Naive thymus-derived CD4-positive, alpha-beta T cell (primary cell): ENCODE results near the gene RGS13. TPM values are rescaled to one million over a fixed set of nuclear protein-coding genes. Genes with fewer than 3 reads are reported as not detected.

ENCODE experiments used
- ATAC-seq: fragments of 150-1000 bp; cut with Tn5 transposase; 2 replicates; pipeline ENCODE4 v1.10.0; 2021; ENCODE audit warnings: mild to moderate bottlenecking, moderate library complexity
- CTCF ChIA-PET: fragments of 350-600 bp; sonication (Branson Sonifier 250); formaldehyde crosslinking; loops from one replicate; lab custom pipeline; 2021; ENCODE audit warnings: antibody characterized with exemption; lab: Charles Lee
- POLR2A ChIA-PET: fragments of 350-600 bp; sonication (Branson Sonifier 250); formaldehyde crosslinking; loops from one replicate; lab custom pipeline; 2021; ENCODE audit warnings: antibody characterized with exemption, inconsistent platforms; lab: Charles Lee
- DNase-seq, 9 donors: peaks; one replicate each; pipeline versions ENCODE4 v3.0.0 to v3.0.0-alpha.2; 2020 to 2022; ENCODE audit warnings: mixed read lengths in 1 of 9
- H3K27ac ChIP-seq: one replicate; pipeline ENCODE4 v1.7.0; 2013; ENCODE audit warnings: mild to moderate bottlenecking, low read depth, low read length, moderate library complexity
- H3K27me3 ChIP-seq, 2 donors: one replicate each; pipeline ENCODE4 v1.7.0; 2013; ENCODE audit warnings: low read length in 2 of 2, mild to moderate bottlenecking in 2 of 2, moderate library complexity in 2 of 2; ENCODE audit not compliant: control insufficient read depth in 2 of 2, insufficient read depth in 2 of 2
- H3K36me3 ChIP-seq, 3 experiments: 1 replicate in 2 of 3; 2 replicates in 1 of 3; pipeline ENCODE4 v1.7.0; 2013; ENCODE audit warnings: low read length in 3 of 3, mild to moderate bottlenecking in 3 of 3, moderate library complexity in 1 of 3; ENCODE audit not compliant: insufficient read depth in 3 of 3, control insufficient read depth in 2 of 3
- H3K4me1 ChIP-seq, 2 donors: one replicate each; pipeline ENCODE4 v1.7.0; 2013; ENCODE audit warnings: low read length in 2 of 2, mild to moderate bottlenecking in 2 of 2, moderate library complexity in 1 of 2; ENCODE audit not compliant: control insufficient read depth in 2 of 2, insufficient read depth in 2 of 2
- H3K4me3 ChIP-seq: 2 replicates; pipeline ENCODE4 v1.7.0; 2013; ENCODE audit warnings: mild to moderate bottlenecking, low read length
- H3K9me3 ChIP-seq, 3 experiments: 1 replicate in 2 of 3; 2 replicates in 1 of 3; pipeline ENCODE4 v1.7.0; 2013; ENCODE audit warnings: low read length in 3 of 3; ENCODE audit not compliant: control insufficient read depth in 2 of 3
- H3K27ac Mint-ChIP-seq, 9 donors: one replicate each; pipeline ENCODE4 v1.8.0; 2020 to 2022; ENCODE audit warnings: mixed read lengths in 9 of 9, mild to moderate bottlenecking in 8 of 9, moderate library complexity in 5 of 9, inconsistent platforms in 2 of 9
- H3K27me3 Mint-ChIP-seq, 5 donors: one replicate each; pipeline ENCODE4 v1.8.0; 2021 to 2022; ENCODE audit warnings: mixed read lengths in 5 of 5, mild to moderate bottlenecking in 1 of 5
- H3K36me3 Mint-ChIP-seq, 5 donors: one replicate each; pipeline ENCODE4 v1.8.0; 2020 to 2022; ENCODE audit warnings: mixed read lengths in 5 of 5, mild to moderate bottlenecking in 3 of 5, inconsistent platforms in 1 of 5
- H3K4me1 Mint-ChIP-seq, 7 donors: one replicate each; pipeline ENCODE4 v1.8.0; 2020 to 2022; ENCODE audit warnings: mixed read lengths in 7 of 7, mild to moderate bottlenecking in 3 of 7, inconsistent platforms in 1 of 7
- H3K4me3 Mint-ChIP-seq, 10 donors: one replicate each; pipeline ENCODE4 v1.8.0; 2020 to 2022; ENCODE audit warnings: mild to moderate bottlenecking in 10 of 10, mixed read lengths in 10 of 10, moderate library complexity in 6 of 10, inconsistent platforms in 2 of 10
- H3K9me3 Mint-ChIP-seq, 11 donors: one replicate each; pipeline ENCODE4 v1.8.0; 2020 to 2022; ENCODE audit warnings: mixed read lengths in 11 of 11, mild to moderate bottlenecking in 4 of 11, inconsistent platforms in 1 of 11, moderate library complexity in 1 of 11
- intact Hi-C, 2 donors: fragments of 100-400 bp; cut with micrococcal nuclease; formaldehyde crosslinking; loops; one replicate each; pipeline ENCODE4 v1.15.1; 2023
- polyA plus RNA-seq, 2 donors: library from polyadenylated mRNA; unstranded; fragments of 300-500 nt; fragmentation: Illumina TruSeq; gene quantifications; one replicate each; pipeline ENCODE4 v1.2.3, GENCODE V29; 2021
- total RNA-seq, 6 experiments: library from RNA in 5 of 6; stranded (reverse) in 5 of 6; gene quantifications; 1 replicate in 5 of 6; 2 replicates in 1 of 6; pipeline ENCODE4 v1.2.3 and lab custom pipeline; 2021 to 2026

The RGS13 gene
- total and polyA plus RNA-seq, 7 experiments from 2014 or later, result 0.56 TPM; not detected in 6

DNA sequence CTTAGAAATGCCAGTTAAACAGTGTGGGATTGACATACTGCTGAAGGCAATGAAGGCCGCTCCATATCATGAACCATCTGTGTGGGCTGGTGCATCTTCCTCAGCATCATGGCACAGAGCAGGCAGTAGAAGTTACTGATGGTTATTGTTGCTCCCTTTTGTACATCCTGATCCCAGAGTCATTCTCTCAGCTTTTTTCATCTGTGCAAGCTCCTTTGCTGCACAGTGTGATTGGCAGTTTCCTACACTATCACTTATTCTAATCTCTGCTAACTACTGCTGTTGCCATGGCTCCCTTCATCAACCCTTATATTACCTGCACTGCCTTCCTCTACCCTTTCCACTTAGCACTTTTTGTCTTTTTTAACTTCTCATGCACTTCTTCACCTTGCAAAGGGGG lies 16.2 kb downstream of the RGS13 start:
- H3K36me3 Mint-ChIP-seq, result no peaks in the 10 kb centered on the region
- peaks cover 0 to 5% (median 4%) of the 10 kb centered on the region in 5 donors for H3K27me3 Mint-ChIP-seq
- H3K27ac ChIP-seq, result no peak overlapping the region
- H3K4me1 Mint-ChIP-seq, result no peaks in the 10 kb centered on the region
- no peaks in the 10 kb centered on the region for H3K27me3 ChIP-seq
- no peak for ATAC-seq
- no peak overlapping the region for H3K4me3 Mint-ChIP-seq
- H3K4me1 ChIP-seq, result no peaks in the 10 kb centered on the region
- H3K9me3 ChIP-seq, result no peaks in the 10 kb centered on the region
- DNase-seq, result no peak
- ChIA-PET CTCF (no interaction called here), POLR2A (no interaction called here)
- H3K27ac Mint-ChIP-seq, result no peak overlapping the region
- no peaks in the 10 kb centered on the region for H3K36me3 ChIP-seq
- H3K4me3 ChIP-seq, result no peak overlapping the region
- no peaks in the 10 kb centered on the region for H3K9me3 Mint-ChIP-seq
- intact Hi-C loops, result no loop called here

- ChIA-PET CTCF (no interaction called here), POLR2A (no interaction called here)
- no peak overlapping the region for H3K27ac ChIP-seq
- H3K4me3 Mint-ChIP-seq, result no peak overlapping the region
- no peaks in the 10 kb centered on the region for H3K36me3 ChIP-seq
- no peaks in the 10 kb centered on the region for H3K4me1 Mint-ChIP-seq
- ATAC-seq, result no peak
- no peaks in the 10 kb centered on the region for H3K27me3 ChIP-seq
- no peak for DNase-seq
- no peaks in the 10 kb centered on the region for H3K9me3 ChIP-seq
- H3K36me3 Mint-ChIP-seq, result no peaks in the 10 kb centered on the region
- peaks cover 0 to 5% (median 0%) of the 10 kb centered on the region in 5 donors for H3K27me3 Mint-ChIP-seq
- no peak overlapping the region for H3K4me3 ChIP-seq
- no peak overlapping the region for H3K27ac Mint-ChIP-seq
- intact Hi-C loops, result no loop called here
- H3K9me3 Mint-ChIP-seq, result no peaks in the 10 kb centered on the region
- H3K4me1 ChIP-seq, result no peaks in the 10 kb centered on the region
Measured at GRCh38 chr1:192654120-192654519, 18.2 kb downstream of the RGS13 start.

GRCh38 chr1:192654591-192655251 lies 18.8 kb downstream of the RGS13 start:
- Mint-ChIP-seq H3K9me3 (no peaks in the 10 kb centered on the region), H3K4me3 (no peak overlapping the region), H3K27me3 (peaks cover 0 to 5% (median 0%) of the 10 kb centered on the region in 5 donors), H3K27ac (no peak overlapping the region), H3K4me1 (no peaks in the 10 kb centered on the region), H3K36me3 (no peaks in the 10 kb centered on the region)
- Histone ChIP-seq H3K9me3 (no peaks in the 10 kb centered on the region), H3K4me3 (no peak overlapping the region), H3K4me1 (no peaks in the 10 kb centered on the region), H3K36me3 (no peaks in the 10 kb centered on the region), H3K27ac (no peak overlapping the region), H3K27me3 (no peaks in the 10 kb centered on the region)
- ATAC-seq, result no peak
- ChIA-PET CTCF (no interaction called here), POLR2A (no interaction called here)
- DNase-seq, result no peak
- intact Hi-C loops, result no loop called here

- no peaks in the 10 kb centered on the region for H3K36me3 ChIP-seq
- no peaks in the 10 kb centered on the region for H3K9me3 ChIP-seq
- H3K27me3 ChIP-seq, result no peaks in the 10 kb centered on the region
- Mint-ChIP-seq H3K27ac (no peak overlapping the region), H3K36me3 (no peaks in the 10 kb centered on the region), H3K4me3 (no peak overlapping the region), H3K27me3 (peaks cover 0 to 5% (median 0%) of the 10 kb centered on the region in 5 donors), H3K4me1 (no peaks in the 10 kb centered on the region), H3K9me3 (no peaks in the 10 kb centered on the region)
- H3K27ac ChIP-seq, result no peak overlapping the region
- CTCF ChIA-PET, result no interaction called here
- H3K4me3 ChIP-seq, result no peak overlapping the region
- POLR2A ChIA-PET, result no interaction called here
- intact Hi-C loops, result no loop called here
- no peaks in the 10 kb centered on the region for H3K4me1 ChIP-seq
- DNase-seq (no peak), ATAC-seq (no peak)
Measured at GRCh38 chr1:192657760-192658159, 21.8 kb downstream of the RGS13 start.

GRCh38 chr1:192658255-192658654 lies 22.3 kb downstream of the RGS13 start:
- no peaks in the 10 kb centered on the region for H3K36me3 Mint-ChIP-seq
- no peak overlapping the region for H3K27ac Mint-ChIP-seq
- no peak for DNase-seq
- H3K4me3 ChIP-seq, result no peak overlapping the region
- ChIA-PET POLR2A (no interaction called here), CTCF (no interaction called here)
- no peak overlapping the region for H3K27ac ChIP-seq
- ATAC-seq, result no peak
- H3K36me3 ChIP-seq, result no peaks in the 10 kb centered on the region
- peaks cover 0 to 5% (median 0%) of the 10 kb centered on the region in 5 donors for H3K27me3 Mint-ChIP-seq
- no peak overlapping the region for H3K4me3 Mint-ChIP-seq
- intact Hi-C loops, result no loop called here
- peaks cover 0 to 2% (median 0%) of the 10 kb centered on the region in 11 donors for H3K9me3 Mint-ChIP-seq
- H3K9me3 ChIP-seq, result no peaks in the 10 kb centered on the region
- no peaks in the 10 kb centered on the region for H3K27me3 ChIP-seq
- H3K4me1 ChIP-seq, result no peaks in the 10 kb centered on the region
- H3K4me1 Mint-ChIP-seq, result no peaks in the 10 kb centered on the region

- ATAC-seq (no peak), DNase-seq (no peak)
- H3K4me3 Mint-ChIP-seq, result no peak overlapping the region
- POLR2A ChIA-PET, result no interaction called here
- no peaks in the 10 kb centered on the region for H3K4me1 ChIP-seq
- H3K36me3 ChIP-seq, result no peaks in the 10 kb centered on the region
- peaks cover 0 to 4% (median 0%) of the 10 kb centered on the region in 11 donors for H3K9me3 Mint-ChIP-seq
- no peak overlapping the region for H3K4me3 ChIP-seq
- intact Hi-C loops, result no loop called here
- H3K4me1 Mint-ChIP-seq, result no peaks in the 10 kb centered on the region
- H3K27me3 Mint-ChIP-seq, result peaks cover 0 to 5% (median 2%) of the 10 kb centered on the region in 5 donors
- H3K27me3 ChIP-seq, result no peaks in the 10 kb centered on the region
- CTCF ChIA-PET, result no interaction called here
- no peaks in the 10 kb centered on the region for H3K36me3 Mint-ChIP-seq
- no peaks in the 10 kb centered on the region for H3K9me3 ChIP-seq
- no peak overlapping the region for H3K27ac ChIP-seq
- H3K27ac Mint-ChIP-seq, result no peak overlapping the region
Measured at GRCh38 chr1:192660613-192661012, 24.7 kb downstream of the RGS13 start.

DNA sequence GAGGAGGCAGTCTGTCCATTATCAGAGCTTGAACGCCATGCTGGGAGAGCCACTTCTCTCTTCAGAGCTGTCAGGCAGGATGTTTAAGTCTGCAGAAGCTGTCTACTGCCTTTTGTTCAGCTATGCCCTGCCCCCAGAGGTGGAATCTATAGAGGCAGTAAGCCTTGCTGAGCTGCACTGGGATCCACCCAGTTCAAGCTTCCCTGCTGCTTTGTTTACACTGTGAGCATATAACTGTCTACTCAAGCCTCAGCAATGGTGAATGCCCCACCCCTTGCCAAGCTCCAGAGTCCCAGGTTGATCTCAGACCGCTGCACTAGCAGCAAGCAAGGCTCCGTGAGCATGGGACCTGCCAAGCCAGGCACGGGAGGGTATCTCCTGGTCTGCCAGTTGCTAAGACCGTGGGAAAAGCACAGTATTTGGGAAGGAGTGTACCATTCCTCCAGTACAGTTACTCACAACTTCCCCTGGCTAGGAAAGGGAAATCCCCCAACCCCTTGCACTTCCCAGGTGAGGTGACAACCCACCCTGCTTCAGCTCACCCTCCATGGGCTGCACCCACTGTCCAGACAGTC lies 32.5 kb downstream of the RGS13 start:
- POLR2A ChIA-PET, result no interaction called here
- no peaks in the 10 kb centered on the region for H3K4me1 Mint-ChIP-seq
- peaks cover 0 to 6% (median 0%) of the 10 kb centered on the region in 11 donors for H3K9me3 Mint-ChIP-seq
- H3K36me3 Mint-ChIP-seq, result peaks cover 0 to 4% (median 0%) of the 10 kb centered on the region in 5 donors
- Histone ChIP-seq H3K4me3 (no peak overlapping the region), H3K27ac (no peak overlapping the region), H3K9me3 (no peaks in the 10 kb centered on the region), H3K4me1 (no peaks in the 10 kb centered on the region), H3K27me3 (no peaks in the 10 kb centered on the region), H3K36me3 (no peaks in the 10 kb centered on the region)
- CTCF ChIA-PET, result no interaction called here
- peaks cover 2 to 10% (median 7%) of the 10 kb centered on the region in 5 donors for H3K27me3 Mint-ChIP-seq
- no peak overlapping the region for H3K4me3 Mint-ChIP-seq
- intact Hi-C loops, result no loop called here
- no peak for DNase-seq
- no peak for ATAC-seq
- H3K27ac Mint-ChIP-seq, result no peak overlapping the region
